ENCODE data around the gene NTNG1. TPM values are rescaled to one million over a fixed set of nuclear protein-coding genes. Genes with fewer than 3 reads are reported as not detected.

The NTNG1 gene
- total and polyA plus RNA-seq, 12 donors, result 0.06 TPM; not detected in 11

DNA sequence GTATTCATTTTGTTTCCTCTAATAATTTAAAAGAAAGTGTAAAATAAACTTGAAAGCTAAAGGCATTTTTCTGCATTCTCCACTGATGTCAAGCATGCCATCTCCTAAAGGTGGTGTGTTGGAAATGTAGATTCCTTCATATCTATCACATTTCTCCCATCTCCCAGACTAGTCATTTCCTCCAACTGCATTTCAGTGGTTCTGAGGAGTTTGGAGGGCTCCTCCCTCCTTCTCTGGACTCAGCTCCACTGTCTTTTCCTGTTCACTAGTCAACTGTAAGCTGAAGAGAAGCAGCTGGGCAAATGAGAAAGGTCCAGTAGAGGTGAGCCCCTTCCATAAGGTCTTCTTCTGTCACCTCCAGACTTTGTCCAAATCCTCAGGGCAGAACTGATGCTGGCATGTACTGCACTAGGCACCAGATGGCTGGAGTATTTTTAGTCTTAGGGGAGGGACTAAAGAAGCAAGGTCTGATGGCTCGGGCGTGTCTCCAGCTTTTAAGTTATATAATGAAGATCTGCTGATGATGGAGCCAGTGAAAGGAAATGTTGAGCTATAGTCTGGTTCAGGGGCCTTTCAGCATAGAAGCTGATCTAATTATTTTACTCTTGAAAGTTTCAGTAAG, 186.1 kb downstream of the NTNG1 start:
- intact Hi-C loops (cut with DNase I), result no loop called here
- Histone ChIP-seq H3K4me1 (no peaks in the 10 kb centered on the region), H3K27me3 (no peaks in the 10 kb centered on the region), H3K27ac (no peak overlapping the region), H3K4me3 (no peak overlapping the region), H3K9me3 (no peaks in the 10 kb centered on the region), H3K36me3 (no peaks in the 10 kb centered on the region)
- DNase-seq (no peak), ATAC-seq (no peak)
- TF ChIP-seq, protein P1, sequence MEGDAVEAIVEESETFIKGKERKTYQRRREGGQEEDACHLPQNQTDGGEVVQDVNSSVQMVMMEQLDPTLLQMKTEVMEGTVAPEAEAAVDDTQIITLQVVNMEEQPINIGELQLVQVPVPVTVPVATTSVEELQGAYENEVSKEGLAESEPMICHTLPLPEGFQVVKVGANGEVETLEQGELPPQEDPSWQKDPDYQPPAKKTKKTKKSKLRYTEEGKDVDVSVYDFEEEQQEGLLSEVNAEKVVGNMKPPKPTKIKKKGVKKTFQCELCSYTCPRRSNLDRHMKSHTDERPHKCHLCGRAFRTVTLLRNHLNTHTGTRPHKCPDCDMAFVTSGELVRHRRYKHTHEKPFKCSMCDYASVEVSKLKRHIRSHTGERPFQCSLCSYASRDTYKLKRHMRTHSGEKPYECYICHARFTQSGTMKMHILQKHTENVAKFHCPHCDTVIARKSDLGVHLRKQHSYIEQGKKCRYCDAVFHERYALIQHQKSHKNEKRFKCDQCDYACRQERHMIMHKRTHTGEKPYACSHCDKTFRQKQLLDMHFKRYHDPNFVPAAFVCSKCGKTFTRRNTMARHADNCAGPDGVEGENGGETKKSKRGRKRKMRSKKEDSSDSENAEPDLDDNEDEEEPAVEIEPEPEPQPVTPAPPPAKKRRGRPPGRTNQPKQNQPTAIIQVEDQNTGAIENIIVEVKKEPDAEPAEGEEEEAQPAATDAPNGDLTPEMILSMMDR (IDR thresholded peaks at IDR 0.05), result no peak
- 49 to 55% methylated on average over 2 of the region's 2 CpGs for WGBS, 2 donors

DNA sequence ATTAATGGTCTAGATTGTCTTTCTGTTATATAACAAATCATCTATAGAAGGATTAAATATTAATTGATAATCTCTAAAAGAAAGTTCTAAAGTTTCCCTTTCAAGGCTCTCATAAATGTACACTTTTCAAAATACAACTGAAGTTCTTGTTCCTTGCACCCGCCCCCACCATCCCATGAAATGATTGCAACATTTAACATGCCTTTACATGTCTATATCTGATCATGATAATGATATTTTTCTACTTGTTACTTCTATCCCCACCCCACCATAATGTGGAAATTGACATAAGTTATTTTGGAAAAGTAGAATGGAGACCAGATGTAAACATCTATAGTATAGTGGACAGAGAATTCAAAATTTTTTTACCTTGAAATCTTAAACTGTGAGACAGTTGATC, 186.6 kb downstream of the NTNG1 start:
- DNase-seq, result no peak
- Histone ChIP-seq H3K9me3 (no peaks in the 10 kb centered on the region), H3K36me3 (no peaks in the 10 kb centered on the region), H3K27ac (no peak overlapping the region), H3K4me3 (no peak overlapping the region), H3K4me1 (no peaks in the 10 kb centered on the region), H3K27me3 (no peaks in the 10 kb centered on the region)
- WGBS, 2 donors, result 75 to 78% methylated on average over 1 of the region's 1 CpG
- no peak for ATAC-seq
- TF ChIP-seq, protein P1 (IDR thresholded peaks at IDR 0.05), result no peak
- intact Hi-C loops (cut with DNase I), result no loop called here

DNA sequence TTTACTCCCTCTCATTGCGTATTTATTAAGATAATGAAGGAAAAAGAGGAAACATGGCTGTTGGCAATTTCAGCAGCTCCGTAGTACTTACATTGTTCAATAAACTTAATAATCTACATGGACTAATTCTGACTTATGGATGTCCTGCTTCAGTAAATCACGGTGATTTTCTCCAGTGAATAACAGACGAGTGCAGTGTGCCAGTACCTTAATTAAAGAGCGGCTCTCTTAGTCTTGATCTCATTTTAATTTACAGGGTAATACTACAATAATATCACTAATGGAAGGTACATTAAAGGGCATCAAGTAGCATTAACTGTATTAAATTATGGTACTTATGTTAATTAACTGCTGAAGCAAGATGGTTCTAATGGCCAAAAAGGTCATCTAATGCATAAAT, 187.2 kb downstream of the NTNG1 start:
- Histone ChIP-seq H3K36me3 (no peaks in the 10 kb centered on the region), H3K9me3 (no peaks in the 10 kb centered on the region), H3K4me3 (no peak overlapping the region), H3K27me3 (no peaks in the 10 kb centered on the region), H3K27ac (no peak overlapping the region), H3K4me1 (no peaks in the 10 kb centered on the region)
- TF ChIP-seq, protein P1 (IDR thresholded peaks at IDR 0.05), result no peak
- no peak for ATAC-seq
- WGBS, 2 donors, result 90% methylated on average over 5 of the region's 5 CpGs
- intact Hi-C loops (cut with DNase I), result no loop called here
- DNase-seq, result no peak

DNA sequence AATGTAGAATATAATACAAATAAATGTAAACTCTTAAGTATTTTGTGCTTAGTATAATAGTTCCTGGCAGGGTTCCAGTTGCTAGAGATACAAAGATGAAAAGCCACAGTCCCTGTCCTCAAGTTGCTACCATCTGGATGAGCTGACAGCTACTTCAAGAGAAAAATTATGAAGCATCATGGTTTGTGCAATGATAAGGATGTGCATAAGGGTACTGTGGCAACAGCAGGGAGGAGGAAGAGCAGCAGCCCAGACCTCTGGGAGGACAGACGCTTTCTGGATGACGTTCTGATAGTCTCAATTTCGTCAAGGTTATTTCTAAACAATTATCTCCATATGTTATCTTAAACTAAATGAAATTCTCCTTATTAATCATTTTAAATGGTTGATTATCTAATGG, 198.9 kb downstream of the NTNG1 start:
- no peak for DNase-seq
- no peak overlapping the region for H3K4me3 ChIP-seq
- TF ChIP-seq, protein P1 (IDR thresholded peaks at IDR 0.05), result no peak
- no peaks in the 10 kb centered on the region for H3K36me3 ChIP-seq
- H3K27me3 ChIP-seq, result no peaks in the 10 kb centered on the region
- H3K27ac ChIP-seq, result no peak overlapping the region
- no peaks in the 10 kb centered on the region for H3K4me1 ChIP-seq
- peaks cover 0 to 9% (median 0%) of the 10 kb centered on the region in 11 donors for H3K9me3 ChIP-seq
- intact Hi-C loops (cut with DNase I), result no loop called here
- ATAC-seq, result no peak
- WGBS, 2 donors, result 71 to 78% methylated on average over 3 of the region's 3 CpGs
